ENCODE measurements around the gene SCARB2. TPM values are rescaled to one million over a fixed set of nuclear protein-coding genes. Genes with fewer than 3 reads are reported as not detected.

The SCARB2 gene
- total and polyA plus RNA-seq, 7 donors = 58.5 to 199 (median 109) TPM

GRCh38 chr4:76233967-76234678, 20.5 kb upstream of the SCARB2 start:
- ATAC-seq (no peak), DNase-seq (no peak)
- no peaks in the 10 kb centered on the region for H3K27me3 ChIP-seq (ENCODE audit: insufficient read depth in 3 of 3, low read length in 2 of 3)
- no peak overlapping the region for H3K4me3 ChIP-seq
- no peak overlapping the region for H3K27ac ChIP-seq
- TF ChIP-seq, protein P1, sequence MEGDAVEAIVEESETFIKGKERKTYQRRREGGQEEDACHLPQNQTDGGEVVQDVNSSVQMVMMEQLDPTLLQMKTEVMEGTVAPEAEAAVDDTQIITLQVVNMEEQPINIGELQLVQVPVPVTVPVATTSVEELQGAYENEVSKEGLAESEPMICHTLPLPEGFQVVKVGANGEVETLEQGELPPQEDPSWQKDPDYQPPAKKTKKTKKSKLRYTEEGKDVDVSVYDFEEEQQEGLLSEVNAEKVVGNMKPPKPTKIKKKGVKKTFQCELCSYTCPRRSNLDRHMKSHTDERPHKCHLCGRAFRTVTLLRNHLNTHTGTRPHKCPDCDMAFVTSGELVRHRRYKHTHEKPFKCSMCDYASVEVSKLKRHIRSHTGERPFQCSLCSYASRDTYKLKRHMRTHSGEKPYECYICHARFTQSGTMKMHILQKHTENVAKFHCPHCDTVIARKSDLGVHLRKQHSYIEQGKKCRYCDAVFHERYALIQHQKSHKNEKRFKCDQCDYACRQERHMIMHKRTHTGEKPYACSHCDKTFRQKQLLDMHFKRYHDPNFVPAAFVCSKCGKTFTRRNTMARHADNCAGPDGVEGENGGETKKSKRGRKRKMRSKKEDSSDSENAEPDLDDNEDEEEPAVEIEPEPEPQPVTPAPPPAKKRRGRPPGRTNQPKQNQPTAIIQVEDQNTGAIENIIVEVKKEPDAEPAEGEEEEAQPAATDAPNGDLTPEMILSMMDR (IDR thresholded peaks at IDR 0.05) = no peak
- WGBS, 3 donors = 67 to 91% (median 82%) methylated on average over 14 of the region's 14 CpGs
- no peaks in the 10 kb centered on the region for H3K36me3 ChIP-seq (ENCODE audit: insufficient read depth in 1 of 2, low read depth in 1 of 2)
- intact Hi-C loops (cut with DNase I) = no loop called here
- peaks cover 16% of the 10 kb centered on the region for H3K4me1 ChIP-seq
- no peaks in the 10 kb centered on the region for H3K9me3 ChIP-seq

GRCh38 chr4:76233529-76233928, 19.9 kb upstream of the SCARB2 start:
- H3K4me3 ChIP-seq = no peak overlapping the region
- 43 to 63% (median 52%) methylated on average over 2 of the region's 2 CpGs for WGBS, 3 donors
- no peaks in the 10 kb centered on the region for H3K36me3 ChIP-seq (ENCODE audit: insufficient read depth in 1 of 2, low read depth in 1 of 2)
- no peaks in the 10 kb centered on the region for H3K9me3 ChIP-seq
- no peak overlapping the region for H3K27ac ChIP-seq
- DNase-seq (no peak), ATAC-seq (no peak)
- TF ChIP-seq, protein P1 (IDR thresholded peaks at IDR 0.05) = no peak
- intact Hi-C loops (cut with DNase I) = no loop called here
- no peaks in the 10 kb centered on the region for H3K27me3 ChIP-seq (ENCODE audit: insufficient read depth in 3 of 3, low read length in 2 of 3)
- peaks cover 10% of the 10 kb centered on the region for H3K4me1 ChIP-seq

- TF ChIP-seq, protein P1 (IDR thresholded peaks at IDR 0.05) = no peak
- no peak overlapping the region for H3K4me3 ChIP-seq
- H3K9me3 ChIP-seq = no peaks in the 10 kb centered on the region
- no peaks in the 10 kb centered on the region for H3K36me3 ChIP-seq (ENCODE audit: insufficient read depth in 1 of 2, low read depth in 1 of 2)
- H3K27me3 ChIP-seq (ENCODE audit: insufficient read depth in 3 of 3, low read length in 2 of 3) = no peaks in the 10 kb centered on the region
- ATAC-seq = no peak
- 65 to 78% (median 72%) methylated on average over 4 of the region's 4 CpGs for WGBS, 3 donors
- intact Hi-C loops (cut with DNase I) = no loop called here
- no peak overlapping the region for H3K27ac ChIP-seq
- H3K4me1 ChIP-seq = peaks cover 8% of the 10 kb centered on the region
- no peak for DNase-seq
Observed at GRCh38 chr4:76233083-76233482, 19.5 kb upstream of the SCARB2 start.

- Histone ChIP-seq H3K9me3 (no peaks in the 10 kb centered on the region), H3K27me3 (ENCODE audit: insufficient read depth in 3 of 3, low read length in 2 of 3) (no peaks in the 10 kb centered on the region), H3K36me3 (ENCODE audit: insufficient read depth in 1 of 2, low read depth in 1 of 2) (no peaks in the 10 kb centered on the region), H3K4me3 (no peak overlapping the region), H3K4me1 (peaks cover 8% of the 10 kb centered on the region), H3K27ac (no peak overlapping the region)
- TF ChIP-seq, protein P1 (IDR thresholded peaks at IDR 0.05) = no peak
- ATAC-seq (no peak), DNase-seq (no peak)
- 76 to 81% (median 80%) methylated on average over 1 of the region's 1 CpG for WGBS, 3 donors
- intact Hi-C loops (cut with DNase I) = no loop called here
Observed at GRCh38 chr4:76232681-76233080, 19.1 kb upstream of the SCARB2 start.

- WGBS, 3 donors = 0 to 32% (median 5%) methylated on average over 1 of the region's 1 CpG
- no peaks in the 10 kb centered on the region for H3K36me3 ChIP-seq (ENCODE audit: insufficient read depth in 1 of 2, low read depth in 1 of 2)
- H3K27me3 ChIP-seq (ENCODE audit: insufficient read depth in 3 of 3, low read length in 2 of 3) = no peaks in the 10 kb centered on the region
- H3K9me3 ChIP-seq = no peaks in the 10 kb centered on the region
- DNase-seq = no peak
- intact Hi-C loops (cut with DNase I) = no loop called here
- H3K4me1 ChIP-seq = no peaks in the 10 kb centered on the region
- H3K4me3 ChIP-seq = no peak overlapping the region
- no peak for ATAC-seq
- TF ChIP-seq, protein P1 (IDR thresholded peaks at IDR 0.05) = no peak
- H3K27ac ChIP-seq = no peak overlapping the region
Observed at GRCh38 chr4:76226418-76226817, 12.8 kb upstream of the SCARB2 start.
